Hepatic stellate cell (primary cell): Measurements from ENCODE around the gene RAI1.

Experiments
- DNase-seq: peaks from one replicate; pipeline ENCODE4 v3.0.0; 2011; ENCODE audit warnings: low spot score

Gene RAI1

DNA sequence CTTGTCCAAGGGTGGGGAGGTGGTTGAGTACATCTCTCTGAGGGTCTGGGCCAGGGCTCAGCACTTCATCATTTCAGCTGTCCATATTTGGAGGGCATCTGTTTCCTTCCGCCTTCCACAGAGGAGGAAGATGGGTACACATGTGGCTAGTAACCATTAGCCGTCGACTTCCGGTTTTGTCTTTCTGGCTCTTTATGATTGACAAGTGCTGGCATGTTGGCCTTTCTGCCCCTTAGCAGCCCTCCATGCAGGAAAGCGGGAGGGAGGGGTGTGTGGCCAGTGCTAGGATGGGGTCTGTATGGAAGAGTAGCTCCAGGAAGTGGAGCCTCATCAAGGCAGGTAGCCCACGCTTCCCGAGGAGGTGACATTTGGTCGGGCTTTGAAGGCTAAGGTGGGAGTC, 69.6 kb downstream of the RAI1 start:
- DNase-seq, result no peak

DNA sequence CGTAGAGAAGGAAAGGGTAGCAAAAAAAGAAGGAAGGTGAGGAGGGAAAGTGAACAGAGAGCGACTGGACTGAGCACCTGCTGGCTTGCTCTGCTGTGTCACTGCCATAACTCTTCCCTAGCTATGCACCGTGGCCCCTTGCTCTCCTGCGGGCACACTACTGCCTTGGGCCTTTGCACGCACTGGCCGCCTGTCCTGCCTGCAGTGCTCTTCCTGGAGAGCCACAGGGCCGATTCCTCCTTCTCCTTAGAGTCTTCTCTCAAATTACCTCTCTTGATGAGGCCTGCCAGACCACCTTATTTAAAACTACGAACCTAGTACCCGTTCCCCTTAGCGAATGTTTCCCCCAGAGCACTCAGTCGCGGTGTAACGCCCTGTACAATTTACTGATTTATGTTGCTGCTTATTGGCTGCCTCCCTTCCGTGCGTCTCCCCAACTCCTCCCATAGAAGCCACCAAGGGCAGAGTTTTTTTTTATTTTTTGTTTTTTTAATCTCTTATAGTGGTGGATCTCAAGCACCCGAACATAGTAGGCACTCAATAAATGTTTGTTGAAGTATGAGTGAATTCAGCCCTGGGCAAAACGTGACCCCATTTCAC, 70.3 kb downstream of the RAI1 start:
- no peak for DNase-seq

DNA sequence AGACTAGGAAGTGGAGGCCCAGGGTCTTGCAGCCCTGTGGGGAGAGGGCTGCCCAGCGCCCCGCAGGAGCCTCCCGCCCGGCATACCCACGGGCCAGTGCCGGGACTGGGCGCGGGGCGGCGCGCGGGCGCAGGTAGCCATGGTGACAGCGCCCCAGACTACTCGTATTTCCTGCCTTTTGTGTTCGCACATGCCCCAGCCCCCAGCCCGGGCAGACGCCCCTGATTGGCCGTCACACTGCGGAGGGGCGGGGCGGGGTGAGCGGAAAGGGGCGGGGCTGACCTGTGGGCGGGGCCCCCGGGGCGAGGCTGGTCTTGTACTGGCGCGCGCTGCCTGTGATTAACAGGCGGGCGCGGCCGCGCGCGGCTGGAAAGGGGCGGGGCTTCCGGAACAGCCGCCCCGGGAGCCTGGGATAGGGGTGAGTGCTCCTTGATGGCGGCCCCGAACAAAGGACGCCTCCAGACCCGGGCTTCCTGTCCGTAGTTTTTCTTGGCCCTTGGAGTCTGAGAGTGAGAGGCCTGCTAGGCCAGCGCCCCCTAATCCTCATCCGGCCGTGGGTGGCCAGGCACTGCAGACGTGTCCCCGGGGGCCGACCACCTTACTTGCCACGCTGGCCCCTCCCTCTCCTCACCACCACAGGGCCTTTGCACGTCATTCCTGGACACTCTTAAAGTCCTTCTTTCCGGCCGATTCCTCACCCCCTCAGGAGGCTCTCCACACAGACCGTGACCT, 71.0 kb downstream of the RAI1 start:
- DNase-seq, result peak; percentile 99

DNA sequence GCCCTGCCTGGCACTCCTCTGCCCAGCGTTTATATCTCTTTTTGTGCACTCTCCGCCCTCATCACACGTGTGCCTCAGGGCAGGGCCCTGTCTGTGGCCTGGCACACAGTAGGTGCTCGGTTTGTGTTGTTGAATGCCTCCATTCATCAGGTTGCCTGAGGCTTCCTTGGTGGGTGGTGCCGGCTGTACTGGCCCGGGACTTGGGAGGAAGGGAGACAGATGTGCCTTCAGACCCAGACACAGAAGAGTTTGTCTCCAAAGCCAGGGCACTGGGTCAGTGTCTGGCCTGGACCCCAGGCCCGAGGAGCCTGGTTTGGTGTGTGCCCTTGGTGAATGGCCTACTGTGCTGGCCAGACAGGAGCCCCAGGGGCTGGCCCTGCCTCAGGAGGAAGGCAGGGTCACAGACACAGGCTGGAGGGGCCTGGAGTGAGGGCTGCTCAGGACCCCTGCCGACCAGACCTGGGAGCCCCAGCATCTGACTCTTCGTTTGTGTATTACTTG, 71.6 kb downstream of the RAI1 start:
- DNase-seq, result no peak

DNA sequence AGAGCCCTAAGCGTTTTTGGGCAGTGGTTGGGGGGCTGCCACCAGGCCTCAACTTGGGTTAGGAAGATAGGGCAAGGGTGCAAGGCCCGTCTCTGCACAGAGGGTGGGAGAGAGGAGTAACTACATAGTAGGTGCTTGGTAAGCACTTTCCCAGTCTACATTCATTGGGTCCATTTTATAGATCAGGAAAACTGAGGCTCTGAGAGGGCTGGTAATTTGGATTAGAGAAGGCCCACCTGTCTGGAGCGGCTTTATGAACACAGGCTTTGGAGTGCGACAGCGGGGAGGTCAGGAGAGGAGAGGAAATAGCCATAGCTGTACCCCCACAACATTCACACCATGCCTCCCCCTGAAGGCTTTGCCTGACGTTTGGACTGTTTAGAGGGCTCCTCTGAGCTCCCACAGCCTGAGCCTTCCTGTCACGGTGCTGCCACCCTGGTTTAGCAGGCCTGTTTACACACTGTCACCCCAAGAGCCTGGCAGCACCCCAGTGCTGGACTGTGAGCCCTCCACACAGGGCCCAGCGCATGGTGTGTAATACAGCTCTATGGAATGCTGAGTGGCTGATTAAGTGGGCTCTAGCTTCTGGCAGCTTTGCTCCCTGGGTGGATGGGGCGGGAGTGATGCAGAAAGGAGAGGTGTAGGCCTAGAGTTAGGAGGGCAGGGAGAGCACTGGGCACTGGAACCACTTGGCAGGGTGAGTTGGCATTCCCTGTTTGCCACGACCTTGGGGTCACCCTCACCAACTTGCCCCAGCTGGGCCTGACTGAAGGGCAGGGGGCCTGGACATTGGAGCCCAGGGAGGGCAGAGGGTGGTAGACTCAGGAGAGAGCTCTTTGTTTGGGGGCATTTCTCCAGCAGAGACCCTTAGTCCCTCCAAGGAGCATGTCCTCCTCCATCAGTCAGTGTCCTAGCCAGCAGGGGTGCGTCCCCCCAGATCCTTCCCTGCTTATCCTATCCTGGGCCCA, 73.7 kb downstream of the RAI1 start:
- DNase-seq, result no peak

DNA sequence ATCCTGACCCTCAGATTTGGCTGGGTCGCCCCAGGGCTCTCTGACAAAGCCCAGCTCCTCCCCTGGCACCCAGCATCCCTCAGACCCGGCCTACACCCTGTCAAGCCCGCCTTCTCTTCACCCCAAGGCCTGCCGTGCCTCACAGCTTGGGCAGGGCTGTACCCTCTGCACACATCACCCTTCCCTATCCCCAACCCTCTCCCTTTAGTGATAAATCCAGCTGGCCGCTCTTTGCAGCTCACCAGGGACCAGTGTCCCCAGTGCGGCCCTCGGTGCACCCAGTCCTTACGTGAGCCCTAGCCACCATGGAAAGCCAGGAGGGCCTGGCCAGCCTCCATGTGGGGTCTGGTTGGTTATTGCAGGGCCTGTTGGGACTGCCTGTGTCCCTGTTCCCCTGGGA, 74.5 kb downstream of the RAI1 start:
- no peak for DNase-seq

DNA sequence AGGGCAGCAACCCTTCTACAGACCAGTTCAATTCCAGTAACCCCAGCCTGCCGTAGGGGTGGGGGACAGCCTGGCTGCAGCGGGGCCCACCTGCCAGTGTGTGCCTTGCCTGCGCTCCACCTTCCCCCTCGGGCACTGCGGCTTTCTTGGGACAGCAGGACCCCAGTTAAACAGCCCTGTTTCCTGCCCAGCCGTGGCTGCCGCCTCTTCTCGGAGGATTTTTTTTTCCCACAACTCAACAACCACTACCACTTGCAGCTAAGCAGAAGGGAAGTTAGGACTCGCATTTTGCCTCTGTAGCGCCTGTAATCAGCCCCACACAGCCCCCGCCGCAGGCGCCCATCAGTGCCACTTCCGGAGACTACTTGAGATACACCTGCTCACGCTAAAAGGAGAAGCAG, 76.1 kb downstream of the RAI1 start:
- no peak for DNase-seq

DNA sequence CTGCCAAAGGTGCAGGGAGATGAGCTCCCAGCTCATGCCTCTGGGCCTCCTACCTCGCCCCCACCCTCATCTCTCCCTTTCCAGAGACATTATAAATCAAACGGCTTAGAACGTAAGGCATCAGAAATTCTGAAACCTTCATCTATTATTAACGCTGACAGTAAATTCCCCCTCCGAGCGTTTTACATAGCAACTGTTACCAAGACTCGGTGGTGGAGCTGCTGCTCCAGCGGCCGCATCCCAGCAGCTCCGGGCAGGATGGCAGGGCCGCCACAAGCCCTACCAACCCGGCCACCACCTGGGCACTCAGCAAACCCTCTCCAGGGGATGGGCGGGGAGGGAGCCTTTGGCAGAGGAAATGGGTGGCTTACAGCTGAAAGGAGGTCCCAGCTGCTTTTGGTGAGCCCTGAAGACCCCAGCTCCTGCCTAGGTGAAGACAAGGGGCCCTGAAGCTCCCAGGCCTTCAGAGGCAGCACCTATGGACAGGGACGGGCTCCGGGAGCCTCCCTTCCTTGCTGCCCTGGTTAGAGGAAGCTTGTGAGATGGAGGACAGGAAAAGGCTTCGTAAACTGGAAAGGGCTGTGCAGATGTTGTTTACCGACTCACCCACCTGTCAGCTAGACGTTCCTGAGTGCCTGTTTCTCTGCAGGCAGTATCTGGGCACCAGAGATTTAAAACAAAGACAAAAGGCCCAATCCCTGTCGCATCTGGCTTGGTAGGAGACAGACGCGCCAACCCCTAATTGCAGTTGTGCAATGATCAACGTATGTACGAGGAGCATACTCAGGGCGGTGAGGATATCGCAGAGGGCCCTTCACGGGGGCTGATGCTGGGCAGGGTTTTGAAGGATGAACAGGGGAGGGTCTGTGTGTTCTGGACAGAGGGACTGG, 76.9 kb downstream of the RAI1 start:
- no peak for DNase-seq

DNA sequence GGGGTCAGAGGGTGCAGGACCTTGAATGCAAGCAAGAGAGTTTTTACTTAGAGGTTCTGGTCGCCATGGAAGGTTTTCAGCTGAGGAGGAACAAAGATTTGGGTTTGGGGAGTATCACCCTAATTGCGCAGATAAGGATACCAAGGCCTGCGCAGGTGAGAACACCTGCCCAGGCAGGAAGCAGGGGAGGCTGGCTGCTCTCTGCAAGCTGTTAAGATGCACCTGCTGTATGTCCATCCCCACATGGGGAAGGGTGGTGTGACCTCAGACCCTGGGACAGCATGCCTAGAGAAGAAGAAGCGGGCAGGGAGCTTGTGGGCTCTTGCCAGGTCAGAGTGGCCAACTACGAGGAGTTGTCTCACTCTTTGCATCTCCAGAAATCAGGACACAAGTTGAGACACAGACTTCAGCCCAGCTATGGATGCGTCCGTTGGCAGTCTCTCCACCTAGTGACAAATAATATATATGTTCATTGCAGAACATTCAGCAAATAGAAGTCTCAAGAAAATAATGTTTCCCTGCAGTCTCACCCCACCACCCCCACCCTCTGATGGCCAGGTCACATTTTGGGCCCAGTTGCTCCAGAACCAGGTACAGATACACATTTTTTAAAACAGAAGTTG, 77.8 kb downstream of the RAI1 start:
- DNase-seq, result no peak

DNA sequence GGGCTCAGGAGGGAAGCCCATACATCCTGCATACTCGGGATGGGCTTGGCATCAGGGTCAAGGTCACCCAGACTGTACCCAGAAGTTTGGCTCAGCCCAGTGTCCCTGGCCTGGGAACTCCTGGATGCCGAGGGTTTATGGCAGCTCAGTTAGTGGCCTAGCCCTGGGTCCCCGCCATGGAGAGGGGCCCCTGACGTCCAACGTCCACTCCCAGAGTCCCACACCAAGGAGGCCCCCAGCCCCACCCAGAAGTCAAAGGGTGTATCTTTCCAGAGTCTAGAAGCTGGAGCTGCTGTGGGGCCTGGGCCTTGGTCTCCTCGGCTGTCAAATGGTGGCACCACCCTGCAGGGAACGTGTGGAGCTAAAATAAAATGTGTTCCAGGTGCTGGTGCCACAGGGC, 79.1 kb downstream of the RAI1 start:
- DNase-seq, result no peak

DNA sequence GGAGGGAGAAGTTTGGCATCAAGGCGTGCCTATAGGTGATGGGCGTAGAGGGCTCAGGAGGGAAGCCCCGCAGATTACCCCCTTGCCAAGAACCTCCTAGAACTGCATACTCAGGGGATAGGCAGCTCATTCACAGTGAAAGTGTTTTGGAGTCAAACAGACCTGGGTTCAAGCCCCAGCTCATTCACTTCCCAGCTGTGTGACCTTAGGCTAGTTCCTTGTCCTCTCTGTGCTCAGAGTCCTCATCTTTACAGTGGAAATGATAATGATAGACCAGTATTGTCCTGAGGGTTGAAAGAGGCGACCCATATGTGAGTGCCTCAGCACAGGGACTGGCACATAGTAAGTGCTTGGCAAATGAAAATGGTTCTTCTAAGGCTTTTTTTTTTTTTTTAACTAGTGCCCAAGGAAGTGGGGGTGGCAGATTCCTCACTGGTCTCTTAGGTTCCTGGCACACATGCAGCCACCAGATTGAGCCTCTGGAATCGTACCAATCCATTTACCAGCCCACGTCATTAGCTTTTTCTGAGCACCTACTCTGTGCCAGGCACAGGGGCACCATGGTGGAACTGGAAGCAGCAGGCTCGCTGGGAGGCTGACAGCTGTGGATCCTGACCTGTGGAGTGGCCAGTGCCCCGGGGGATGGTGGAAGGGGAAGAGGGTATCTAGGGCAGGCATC, 79.8 kb downstream of the RAI1 start:
- no peak for DNase-seq

DNA sequence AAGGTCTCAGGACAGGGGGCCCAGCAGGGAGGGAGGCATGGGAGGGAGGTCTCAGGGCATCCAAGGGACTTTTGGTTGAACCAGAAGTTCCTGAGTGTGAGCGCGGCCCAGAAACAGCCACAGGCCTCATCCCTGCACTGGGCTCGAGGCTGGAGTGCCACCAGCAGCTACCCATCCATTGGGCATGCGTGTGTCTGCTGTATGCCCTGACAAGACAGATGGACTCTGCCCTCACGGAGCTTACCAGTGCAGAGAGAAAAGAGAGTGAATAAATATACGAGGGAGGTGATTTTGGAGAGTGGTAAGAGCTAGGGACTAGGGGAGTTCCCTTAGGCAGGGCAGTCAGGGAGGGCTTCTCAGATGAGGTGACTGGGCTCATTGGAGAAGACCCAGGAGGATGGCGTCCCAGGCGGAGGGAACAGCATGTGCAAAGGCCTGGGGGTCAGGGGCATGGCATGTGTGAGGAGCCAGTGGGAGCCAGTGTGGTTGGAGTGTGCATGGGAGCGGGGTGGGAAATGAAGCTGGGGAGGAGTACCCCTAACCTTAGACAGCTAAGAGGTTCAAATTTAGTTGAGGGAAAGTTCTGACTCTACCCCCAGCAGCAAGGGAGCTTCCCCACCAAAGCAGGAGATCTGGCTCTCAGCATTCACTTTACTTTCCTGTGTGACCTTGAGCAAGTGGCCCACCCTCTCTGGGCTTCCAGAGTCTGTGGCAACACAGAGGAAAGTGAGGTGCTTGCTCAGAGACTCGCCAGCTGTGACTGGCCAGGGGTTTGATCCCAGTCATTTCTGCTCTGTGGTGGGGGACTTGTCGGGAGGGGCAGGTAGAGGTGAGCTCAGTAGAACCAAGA, 80.9 kb downstream of the RAI1 start:
- DNase-seq, result no peak

DNA sequence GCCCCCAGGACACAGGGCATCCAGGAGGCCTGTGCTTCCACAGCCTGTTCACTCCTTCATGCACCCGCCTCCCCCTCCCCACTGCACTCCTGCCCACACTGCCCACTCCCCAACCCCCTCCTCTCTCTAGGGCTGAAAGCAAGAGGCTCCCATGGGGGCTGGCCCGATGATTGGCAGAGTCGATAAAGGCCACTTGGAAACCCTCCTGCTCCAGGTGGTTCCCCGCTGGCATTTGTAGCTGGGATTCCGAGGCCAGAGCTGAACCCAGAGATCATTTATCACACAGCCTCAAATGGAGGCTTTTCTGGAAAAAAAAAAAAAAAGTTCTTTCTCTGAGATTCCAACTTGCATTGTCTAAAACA, 81.5 kb downstream of the RAI1 start:
- DNase-seq, result no peak

DNA sequence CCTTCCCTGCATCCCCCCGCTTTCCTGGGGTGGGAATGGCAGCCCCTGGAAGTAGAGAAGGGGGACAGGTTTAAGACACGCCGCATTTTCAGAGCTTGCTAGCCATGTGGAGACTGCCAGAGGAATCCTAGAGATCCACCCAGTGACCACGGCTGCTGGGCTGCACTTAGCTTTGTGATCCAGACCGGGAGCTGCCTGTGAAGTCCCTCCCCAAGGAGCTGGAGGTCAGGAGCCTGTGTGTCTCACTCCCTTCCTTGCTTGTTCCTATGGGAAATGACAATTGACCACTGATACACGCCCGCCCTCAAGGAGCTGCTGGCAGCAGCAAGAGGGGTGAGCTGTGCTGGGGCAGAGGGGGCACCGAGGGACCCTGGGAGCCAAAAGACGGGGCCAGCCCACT, 81.9 kb downstream of the RAI1 start:
- DNase-seq, result peak; percentile 72

DNA sequence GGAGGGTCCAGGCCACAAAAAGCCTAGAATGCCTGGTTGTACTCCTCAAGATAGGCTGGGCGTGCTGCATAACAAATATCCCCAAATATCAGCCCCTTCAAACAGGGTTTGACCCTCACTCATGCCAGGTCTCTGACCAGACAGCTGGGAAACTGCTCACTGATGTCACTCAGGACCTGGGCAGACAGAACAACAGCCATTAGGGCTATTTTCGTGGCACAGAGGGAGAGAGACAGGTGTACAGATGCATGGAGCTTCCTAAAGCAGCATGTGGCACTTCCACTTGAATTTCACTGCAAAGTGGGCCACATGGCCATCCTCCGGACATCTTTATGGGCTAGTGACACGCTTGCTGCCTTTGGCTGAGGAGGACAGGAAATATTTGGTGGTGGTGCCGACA, 82.5 kb downstream of the RAI1 start:
- DNase-seq, result no peak

DNA sequence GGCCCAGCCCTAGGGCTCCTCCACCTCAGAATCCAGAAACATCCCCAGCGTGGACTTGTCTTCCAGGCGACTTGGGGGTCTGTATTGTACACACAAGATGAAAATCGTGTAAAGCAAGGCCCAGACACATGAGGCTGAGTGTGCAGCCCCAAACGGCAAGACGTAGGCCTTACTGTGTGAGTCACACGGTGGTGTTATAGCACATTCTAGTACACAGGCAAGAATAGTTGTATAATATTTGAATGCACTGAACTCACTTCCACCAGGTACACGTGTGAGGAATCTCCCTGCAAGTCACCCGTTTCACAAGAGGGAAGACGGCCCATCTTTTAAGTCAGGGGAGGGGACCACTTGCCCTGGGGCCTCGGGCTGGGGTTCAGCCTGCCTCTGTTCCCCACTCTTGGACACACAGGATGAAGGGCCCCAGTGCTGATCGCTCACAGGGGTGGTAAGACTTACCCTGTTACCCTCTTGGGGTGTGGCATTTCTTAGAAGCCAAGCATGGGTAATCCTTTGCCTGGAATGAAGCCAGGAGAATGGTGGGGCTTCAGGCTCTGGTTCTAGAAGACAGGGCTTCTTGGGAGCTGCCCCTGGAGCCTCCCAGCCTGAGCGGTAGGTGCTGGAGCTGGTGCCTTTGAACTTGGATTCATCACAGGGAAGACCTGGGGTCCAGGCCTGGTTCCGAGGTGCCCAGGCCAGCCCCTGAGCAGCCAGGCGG, 84.3 kb downstream of the RAI1 start:
- no peak for DNase-seq

DNA sequence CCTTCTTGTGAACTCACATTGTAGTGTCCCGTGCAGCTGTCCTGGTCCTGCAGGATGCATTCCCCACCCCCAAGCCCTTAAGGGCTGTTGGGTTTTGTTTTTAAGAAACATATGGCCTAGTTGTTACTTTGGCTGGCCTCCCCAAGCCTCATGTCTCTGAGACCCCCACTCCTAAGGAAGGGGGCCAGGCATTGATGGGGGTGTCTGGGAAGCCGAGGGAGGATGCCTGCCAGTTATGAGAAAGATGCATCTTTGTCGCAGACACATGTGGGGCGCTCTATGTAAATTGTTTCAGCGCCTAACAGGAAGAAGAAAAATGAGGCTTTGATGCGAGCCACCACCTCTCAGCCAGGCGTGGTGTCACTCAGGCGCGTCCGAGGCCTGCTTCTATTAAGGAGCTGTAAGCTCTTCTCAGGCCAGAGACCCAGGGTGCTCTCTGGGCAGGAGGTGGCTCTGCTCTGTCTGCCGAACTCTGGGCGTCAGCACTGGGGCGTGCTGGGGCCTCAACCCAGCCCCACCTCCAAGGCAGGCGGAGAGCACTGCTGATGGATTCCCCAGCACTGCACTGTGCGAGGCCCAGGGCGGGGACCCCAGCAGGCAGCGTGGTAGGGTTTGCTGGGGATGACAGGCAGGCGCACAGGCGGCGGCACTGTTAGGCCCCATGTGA, 85.0 kb downstream of the RAI1 start:
- DNase-seq, result no peak

DNA sequence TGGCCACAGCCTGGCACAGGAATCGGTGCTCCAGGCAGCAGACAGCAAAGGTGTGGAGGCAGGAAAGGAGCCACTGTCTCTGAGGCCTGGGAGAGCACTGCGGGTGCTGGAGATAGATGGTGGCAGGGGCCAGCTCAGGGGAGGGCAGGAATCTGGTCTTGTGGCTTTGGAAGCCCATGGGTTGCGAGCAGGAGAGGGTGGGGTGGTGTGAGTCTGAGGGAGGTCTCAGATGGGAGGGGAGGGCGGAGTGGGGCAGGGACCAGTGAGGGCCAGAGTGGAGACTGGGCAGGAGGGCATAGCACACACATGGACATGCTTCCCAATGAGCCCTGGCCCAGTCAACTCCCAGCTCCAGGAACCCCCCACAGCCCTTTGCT, 85.5 kb downstream of the RAI1 start:
- no peak for DNase-seq
